GM20431 (cell line): ENCODE results near the gene FAM81A.
"Not testable (repeated sequence)": the region's sequence is repeated elsewhere in the genome, so short reads cannot be mapped to it uniquely, and the experiment has no call there.

Source experiments
- in situ Hi-C: fragments of 300-500 bp; cut with MseI, MboI; formaldehyde crosslinking; loops from one replicate; pipeline ENCODE4 v1.15.0; 2020; ENCODE audit warnings: low sequenced_read_pairs; ENCODE audit not compliant: unreplicated experiment

The FAM81A gene

GRCh38 chr15:59473226-59473625 is 35.2 kb downstream of the FAM81A start:
- in situ Hi-C loops: no loop called here

DNA sequence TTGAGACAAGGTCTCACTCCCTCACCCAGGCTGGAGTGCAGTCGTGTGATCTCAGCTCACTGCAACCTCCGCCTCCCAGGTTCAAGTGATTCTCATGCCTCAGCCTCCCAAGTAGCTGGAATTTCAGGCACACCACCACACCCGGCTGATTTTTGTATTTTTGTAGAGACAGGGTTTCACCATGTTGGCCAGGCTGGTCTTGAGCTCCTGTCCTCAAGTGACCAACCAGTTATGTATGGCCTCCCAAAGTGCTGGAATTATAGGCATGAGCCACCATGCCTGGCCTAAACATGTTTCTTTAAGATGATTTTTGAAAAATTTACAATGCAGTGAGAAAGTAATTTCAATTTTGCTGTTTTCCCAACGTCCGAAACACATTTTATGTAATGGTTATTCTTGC is 37.2 kb downstream of the FAM81A start:
- in situ Hi-C loops: loop anchor here (25.0 kb wide), 1 partner anchor 313 kb away; no protein-coding TSS in a partner anchor

DNA sequence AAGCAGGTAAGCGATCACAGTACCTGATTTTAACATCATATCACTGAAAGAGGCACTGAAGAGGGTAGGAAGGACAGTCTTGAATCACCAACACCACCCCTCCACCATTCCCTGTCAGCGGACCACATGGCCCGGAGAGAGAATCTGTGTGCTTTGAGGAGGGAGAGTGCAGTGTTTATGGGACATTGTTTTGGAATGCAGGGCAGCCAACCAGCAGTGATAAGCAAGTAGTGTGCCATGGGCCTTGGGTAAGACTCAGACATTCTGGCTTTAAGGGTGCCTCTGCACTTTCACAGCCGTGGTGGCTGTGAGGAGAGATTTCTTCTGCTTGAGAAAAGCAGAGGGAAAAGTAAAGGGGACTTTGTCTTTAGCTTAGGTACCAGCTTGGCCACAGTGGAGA is 46.4 kb downstream of the FAM81A start:
- in situ Hi-C loops: loop anchor here (25.0 kb wide), 1 partner anchor 322 kb away; no protein-coding TSS in a partner anchor

GRCh38 chr15:59485036-59485435 is 47.0 kb downstream of the FAM81A start:
- in situ Hi-C loops: loop anchor here (25.0 kb wide), 1 partner anchor 323 kb away; no protein-coding TSS in a partner anchor

GRCh38 chr15:59489485-59489884 is 51.5 kb downstream of the FAM81A start:
- in situ Hi-C loops: loop anchor here (25.0 kb wide), 1 partner anchor 327 kb away; no protein-coding TSS in a partner anchor

- in situ Hi-C loops: loop anchor here (10.0 to 25.0 kb wide), 2 partner anchors 329 to 536 kb away; no protein-coding TSS in a partner anchor
Observed at GRCh38 chr15:59491062-59491461, 53.1 kb downstream of the FAM81A start.

GRCh38 chr15:59492389-59493377 is 54.7 kb downstream of the FAM81A start:
- in situ Hi-C loops: loop anchor here (10.0 to 25.0 kb wide), 2 partner anchors 330 to 538 kb away; no protein-coding TSS in a partner anchor

DNA sequence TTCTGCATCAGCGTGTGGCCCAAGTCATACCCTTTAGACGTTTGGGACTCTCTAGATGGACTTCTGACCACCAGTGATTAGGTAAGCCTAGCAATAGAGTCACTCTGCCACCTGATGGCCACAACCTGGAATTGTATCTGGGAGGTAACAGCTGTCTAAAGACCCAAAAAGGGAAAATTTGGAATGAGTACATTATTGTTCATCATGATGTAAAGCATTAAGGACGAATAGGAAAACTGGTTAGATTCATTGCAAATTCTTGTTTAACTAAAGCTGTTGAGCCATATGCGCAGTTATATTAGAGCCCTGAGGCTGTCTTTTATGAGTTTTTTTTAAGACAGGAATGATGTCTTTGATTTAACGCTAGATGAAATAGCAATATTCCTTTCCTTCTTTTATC is 63.6 kb downstream of the FAM81A start:
- in situ Hi-C loops: loop anchor here (25.0 kb wide), 1 partner anchor 1289 kb away; no protein-coding TSS in a partner anchor

GRCh38 chr15:59515190-59515589 is 77.2 kb downstream of the FAM81A start:
- in situ Hi-C loops: loop anchor here (25.0 kb wide), 1 partner anchor 1303 kb away; no protein-coding TSS in a partner anchor

- in situ Hi-C loops: loop anchor here (25.0 kb wide), 1 partner anchor 1305 kb away; no protein-coding TSS in a partner anchor
Observed at GRCh38 chr15:59516655-59517461, 78.9 kb downstream of the FAM81A start.

DNA sequence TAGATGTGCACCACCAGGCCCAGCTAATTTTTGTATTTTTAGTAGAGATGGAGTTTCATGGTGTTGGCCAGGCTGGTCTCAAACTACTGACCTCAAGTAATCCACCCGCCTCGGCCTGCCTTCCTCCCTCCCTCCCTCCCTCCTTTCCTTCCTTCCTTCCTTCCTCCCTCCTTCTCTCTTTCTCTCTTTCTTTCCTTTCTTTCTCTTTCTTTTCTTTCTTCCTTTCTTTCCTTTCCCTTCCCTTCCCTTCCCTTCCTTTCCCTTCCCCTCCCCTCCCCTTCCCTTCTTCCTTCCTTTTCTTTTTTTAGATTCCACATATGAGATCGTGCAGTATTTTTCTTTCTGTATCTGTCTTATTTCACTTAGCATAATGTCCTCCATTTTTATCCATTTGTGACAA is 81.3 kb downstream of the FAM81A start:
- in situ Hi-C loops: loop anchor here (25.0 kb wide), 1 partner anchor 1307 kb away; no protein-coding TSS in a partner anchor

DNA sequence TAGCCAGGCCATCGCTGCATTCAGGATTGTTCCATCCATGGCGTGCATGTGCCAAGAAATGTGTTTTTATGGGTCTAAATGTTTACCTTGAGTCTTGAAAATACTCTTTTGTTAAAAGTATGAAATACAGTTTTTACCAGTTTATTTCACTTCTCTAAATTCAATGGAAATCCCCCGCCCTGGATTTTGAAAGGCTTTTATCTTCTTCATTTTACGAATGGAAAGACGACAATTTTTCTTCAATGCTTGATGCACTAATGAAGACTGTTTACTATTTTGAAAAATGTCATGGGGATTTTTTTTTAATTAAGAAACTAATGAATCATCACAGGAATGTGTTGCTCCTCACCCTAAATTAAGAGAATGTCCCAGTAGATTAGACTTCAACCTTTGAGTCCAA is 83.5 kb downstream of the FAM81A start:
- in situ Hi-C loops: loop anchor here (25.0 kb wide), 1 partner anchor 1309 kb away; no protein-coding TSS in a partner anchor

DNA sequence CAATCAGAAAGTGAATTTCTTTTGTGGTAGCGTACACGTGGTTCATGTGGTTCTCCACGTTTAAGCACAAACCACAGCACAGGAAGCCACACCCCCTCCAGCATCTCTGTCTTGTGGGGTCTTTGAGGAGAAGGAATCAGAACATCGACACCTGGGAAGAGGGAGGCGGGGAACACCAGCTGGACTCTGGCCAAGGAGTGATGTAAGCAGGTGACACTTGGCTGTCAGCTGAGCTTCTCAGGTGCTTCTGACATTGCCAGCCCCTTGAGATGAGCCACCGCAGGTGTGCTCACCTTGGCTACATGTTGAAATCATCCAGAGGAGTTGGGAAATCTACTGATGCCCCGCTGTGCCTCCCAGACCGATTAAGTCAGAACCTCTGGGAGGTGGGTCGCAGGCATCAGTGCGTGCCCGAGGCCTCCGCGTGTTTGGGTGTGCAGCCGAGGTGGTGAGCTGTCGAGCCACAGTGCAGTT is 85.0 kb downstream of the FAM81A start:
- in situ Hi-C loops: loop anchor here (25.0 kb wide), 1 partner anchor 1311 kb away; no protein-coding TSS in a partner anchor

GRCh38 chr15:59523702-59524101 is 85.7 kb downstream of the FAM81A start:
- in situ Hi-C loops: loop anchor here (25.0 kb wide), 1 partner anchor 1311 kb away; no protein-coding TSS in a partner anchor

GRCh38 chr15:59524331-59524731 is 86.3 kb downstream of the FAM81A start:
- in situ Hi-C loops: loop anchor here (25.0 kb wide), 1 partner anchor 1312 kb away; no protein-coding TSS in a partner anchor

- in situ Hi-C loops: not testable (repeated sequence)
Observed at GRCh38 chr15:59526466-59526865, 88.5 kb downstream of the FAM81A start.

DNA sequence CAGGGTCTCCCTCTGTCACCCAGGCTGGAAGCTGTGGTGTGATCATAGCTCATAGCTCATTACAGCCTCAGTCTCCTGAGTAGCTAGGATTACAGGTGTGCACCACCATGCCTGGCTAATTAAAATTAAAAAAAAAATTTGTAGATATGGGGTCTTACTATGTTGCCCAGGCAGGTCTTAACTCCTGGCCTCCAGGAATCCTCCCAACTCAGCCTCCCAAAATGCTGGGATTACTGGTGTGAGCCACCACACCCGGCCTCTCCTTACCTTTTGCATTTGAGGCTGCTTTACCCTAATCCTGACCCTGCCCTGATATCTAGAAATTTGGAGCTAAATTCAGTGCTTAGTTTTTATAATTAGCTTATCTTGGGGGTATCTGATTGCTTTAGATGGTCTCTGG is 90.4 kb downstream of the FAM81A start:
- in situ Hi-C loops: no loop called here

GRCh38 chr15:59528961-59529402 is 91.0 kb downstream of the FAM81A start:
- in situ Hi-C loops: no loop called here

GRCh38 chr15:59531066-59531675 is 93.2 kb downstream of the FAM81A start:
- in situ Hi-C loops: no loop called here
